GM21447 (cell line): ENCODE results near the gene CLMN.

ENCODE experiments used
- ATAC-seq: cut with Tn5 transposase; IDR thresholded peaks from one replicate; pipeline ENCODE4 v1.9.1; 2021; ENCODE audit not compliant: unreplicated experiment

The CLMN gene

DNA sequence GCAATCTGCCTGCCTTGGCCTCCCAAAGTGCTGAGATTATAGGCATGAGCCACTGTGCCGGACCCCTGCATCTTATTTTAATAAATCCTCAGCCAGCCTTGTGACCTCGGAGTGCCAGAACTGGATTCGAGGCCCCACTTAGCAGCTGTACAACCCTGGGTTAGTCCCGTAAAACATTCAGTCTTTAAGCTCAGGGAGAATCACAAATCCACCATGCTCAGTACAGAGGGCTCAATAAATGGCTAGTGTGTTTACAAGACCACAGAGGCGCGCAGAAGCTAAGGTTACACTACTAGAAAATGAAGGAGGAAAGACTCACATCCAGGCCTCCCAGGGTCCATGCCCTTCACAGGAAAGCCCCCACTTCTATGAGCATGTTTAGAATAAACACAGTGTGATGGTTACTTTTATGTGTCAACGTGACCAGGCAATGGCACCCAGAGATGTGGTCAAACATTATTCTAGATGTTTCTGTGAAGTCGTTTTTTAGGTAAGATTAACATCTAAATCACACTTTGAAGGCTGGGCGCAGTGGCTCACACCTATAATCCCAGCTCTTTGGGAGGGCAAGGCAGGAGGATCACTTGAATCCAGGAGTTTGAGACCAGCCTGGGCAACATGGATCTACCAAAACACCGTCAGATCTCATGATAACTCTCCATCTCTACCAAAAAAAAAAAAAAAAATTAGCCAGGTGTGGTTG lies 55.3 kb downstream of the CLMN start:
- no peak for ATAC-seq

DNA sequence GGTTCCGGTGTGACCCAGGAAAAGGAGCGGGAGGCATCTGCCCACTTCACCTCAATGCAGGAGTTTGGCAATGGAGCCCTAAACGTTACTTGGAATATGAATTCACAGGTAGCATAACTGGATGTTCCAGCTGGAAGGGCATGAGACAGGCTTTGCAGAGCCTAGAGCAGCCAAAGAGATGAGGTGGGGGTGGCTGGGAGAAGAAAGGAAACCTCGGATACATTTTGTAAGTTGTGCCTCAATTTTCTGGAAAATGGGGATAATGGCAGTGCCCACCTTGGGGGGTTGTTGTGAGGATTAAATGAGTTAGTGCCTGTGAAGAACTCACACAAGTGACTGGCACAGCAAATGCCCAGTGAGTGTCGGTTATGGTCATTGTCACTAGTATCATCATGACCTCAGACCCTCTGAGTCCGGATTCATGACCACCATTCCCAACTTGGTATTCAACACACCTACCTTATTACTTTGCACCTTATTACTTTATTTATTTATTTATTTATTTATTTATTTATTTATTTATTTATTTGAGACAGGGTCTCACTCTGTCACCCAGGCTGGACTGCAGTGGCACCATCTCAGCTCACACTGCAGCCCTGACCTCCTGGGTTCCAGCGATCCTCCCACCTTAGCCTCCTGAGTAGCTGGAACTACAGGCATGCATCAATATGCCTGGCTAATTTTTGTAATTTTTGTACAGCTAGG lies 56.0 kb downstream of the CLMN start:
- ATAC-seq, result no peak

- ATAC-seq, result no peak
These were observed 57.2 kb downstream of the CLMN start for GRCh38 chr14:95262511-95262891.

GRCh38 chr14:95261616-95262510 lies 57.8 kb downstream of the CLMN start:
- ATAC-seq, result no peak

DNA sequence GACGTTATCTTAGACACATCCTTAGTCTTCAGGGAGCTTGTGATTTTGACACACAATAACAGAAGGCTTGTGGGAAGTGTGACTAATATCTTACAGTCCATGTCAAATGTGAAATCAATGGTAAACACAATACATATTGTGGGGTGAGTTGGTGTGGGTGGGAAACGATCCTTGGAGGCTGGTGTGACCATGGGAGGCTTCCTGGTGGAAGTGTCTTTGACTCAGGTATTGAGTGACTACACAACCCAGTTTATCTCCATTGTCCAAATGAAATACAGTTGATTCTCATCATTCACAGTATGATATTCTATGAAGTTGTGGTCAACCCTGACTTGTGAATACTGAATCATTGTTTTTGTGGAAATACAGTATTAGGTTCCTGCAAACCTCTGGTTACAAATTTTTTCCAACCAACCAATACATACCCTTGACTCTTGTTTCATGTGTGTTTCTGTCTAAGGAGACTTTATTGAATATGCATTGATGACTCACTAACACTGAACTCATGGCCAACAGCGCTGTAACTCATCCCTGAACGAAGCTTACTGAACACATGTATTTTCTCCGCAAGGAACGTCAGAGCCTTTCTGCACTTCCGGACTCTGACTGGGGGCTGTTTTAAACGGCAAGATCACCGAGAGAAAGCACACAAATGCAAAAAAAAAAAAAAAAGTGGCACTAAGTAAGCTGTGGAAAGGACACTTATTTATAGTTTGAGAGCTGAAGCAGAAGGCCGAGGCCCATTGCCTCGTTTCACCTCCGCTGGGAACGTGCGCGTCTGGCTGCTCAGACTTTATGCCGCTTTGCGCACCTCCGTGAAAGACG lies 59.0 kb downstream of the CLMN start:
- ATAC-seq, result no peak

- no peak for ATAC-seq
These were observed 60.7 kb downstream of the CLMN start for GRCh38 chr14:95258754-95259593.

DNA sequence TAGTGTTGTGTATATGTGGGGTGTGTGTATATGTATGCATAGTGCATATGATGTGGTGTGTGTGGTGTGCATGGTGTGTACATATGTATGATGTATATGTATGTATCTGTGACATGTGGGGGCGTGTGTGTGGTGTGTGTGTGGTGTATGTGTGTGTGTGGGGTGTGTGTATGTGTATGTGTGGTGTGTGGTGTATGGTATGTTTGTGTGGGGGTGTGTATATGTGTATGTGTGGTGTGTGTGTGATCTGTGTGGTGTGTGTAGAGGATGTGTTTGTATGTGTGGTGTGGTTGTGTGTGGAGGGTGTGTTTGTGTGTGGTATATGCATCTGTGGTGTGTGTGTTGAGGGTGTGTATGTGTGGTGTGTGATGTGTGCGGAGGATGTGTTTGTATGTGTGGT lies 61.6 kb downstream of the CLMN start:
- ATAC-seq, result no peak

- ATAC-seq, result no peak
These were observed 62.2 kb downstream of the CLMN start for GRCh38 chr14:95257521-95257920.

DNA sequence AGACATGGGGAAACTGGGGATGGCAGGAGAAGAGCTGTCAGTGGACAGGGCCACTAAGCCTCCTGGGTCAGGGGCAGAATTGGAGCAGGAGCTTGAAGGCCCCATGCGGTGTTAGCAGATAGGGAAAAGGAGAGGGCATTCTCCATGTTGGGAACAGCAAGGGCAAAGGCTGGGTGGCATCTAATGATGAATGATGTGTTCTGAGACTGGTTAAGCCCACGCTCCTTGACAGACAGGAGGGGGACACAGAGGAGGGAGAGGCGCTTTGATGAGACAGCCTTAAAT lies 63.0 kb downstream of the CLMN start:
- ATAC-seq, result no peak

GRCh38 chr14:95256002-95256775 lies 63.5 kb downstream of the CLMN start:
- ATAC-seq, result no peak

DNA sequence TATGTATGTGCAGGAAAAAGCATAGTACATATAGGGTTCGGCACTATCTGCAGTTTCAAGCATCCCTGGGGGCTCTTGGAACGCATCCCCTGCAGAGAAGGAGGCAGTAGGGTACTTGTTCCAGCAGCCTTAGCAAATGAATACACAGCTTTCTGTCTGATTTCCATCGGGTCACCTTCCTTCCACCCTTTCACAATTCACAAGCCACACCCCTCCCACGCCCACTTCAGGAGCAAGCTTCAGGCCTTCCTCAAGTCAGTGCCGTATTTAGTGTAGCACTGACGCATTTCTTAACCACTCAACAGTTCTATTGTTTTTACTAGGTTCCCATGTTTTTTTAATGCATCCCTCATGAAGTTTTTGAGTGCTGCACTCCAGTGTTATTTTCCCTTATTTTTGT lies 64.2 kb downstream of the CLMN start:
- ATAC-seq, result no peak

DNA sequence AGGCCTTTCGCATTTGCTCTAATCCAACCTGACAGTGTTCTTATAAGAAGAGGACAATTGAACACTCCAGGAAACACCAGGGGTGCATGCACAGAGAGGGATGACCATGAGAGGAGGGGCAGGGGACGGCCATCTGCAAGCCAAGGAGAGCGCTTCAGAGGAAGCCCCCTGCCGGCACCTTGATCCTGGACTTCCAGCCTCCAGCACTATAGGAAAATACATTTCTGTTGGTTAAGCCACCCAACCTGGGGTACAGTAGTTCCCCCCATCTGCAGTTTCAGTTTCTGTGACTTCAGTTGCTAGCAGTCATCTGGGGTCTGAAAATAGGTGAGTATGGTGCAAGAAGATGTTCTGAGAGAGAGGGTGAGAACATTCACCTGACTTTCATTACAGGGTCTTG lies 64.7 kb downstream of the CLMN start:
- no peak for ATAC-seq

- no peak for ATAC-seq
These were observed 65.4 kb downstream of the CLMN start for GRCh38 chr14:95254288-95254687.

DNA sequence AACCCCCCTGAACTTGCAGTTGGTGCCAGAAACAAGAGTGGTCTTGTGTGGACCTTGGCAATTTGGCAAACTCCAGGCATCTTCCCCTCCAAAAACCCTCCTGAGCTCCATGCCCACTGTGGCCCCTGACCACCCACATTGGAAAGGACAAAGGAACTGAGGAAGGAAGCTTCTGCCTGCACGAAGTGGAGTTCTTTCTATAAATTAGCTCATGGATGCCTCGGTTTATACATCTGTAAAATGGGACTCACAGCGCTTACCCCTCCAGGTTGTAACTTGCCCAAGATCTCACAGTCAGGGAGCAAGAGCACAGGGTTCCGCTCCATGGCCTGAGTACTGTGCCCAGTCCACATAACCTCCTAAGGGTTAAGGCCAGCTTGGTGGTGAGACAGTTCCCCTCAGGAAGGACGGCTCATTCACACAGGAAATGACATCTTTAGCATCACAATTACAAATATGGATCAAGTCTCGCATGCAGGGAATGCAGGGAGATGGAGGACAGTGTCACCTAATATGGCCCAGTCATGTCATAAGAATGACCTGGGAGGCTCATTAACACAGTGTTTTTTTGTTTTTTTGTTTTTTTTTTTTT lies 66.6 kb downstream of the CLMN start:
- ATAC-seq, result no peak

GRCh38 chr14:95252219-95252618 lies 67.5 kb downstream of the CLMN start:
- no peak for ATAC-seq

- ATAC-seq, result no peak
These were observed 68.8 kb downstream of the CLMN start for GRCh38 chr14:95250936-95251335.

DNA sequence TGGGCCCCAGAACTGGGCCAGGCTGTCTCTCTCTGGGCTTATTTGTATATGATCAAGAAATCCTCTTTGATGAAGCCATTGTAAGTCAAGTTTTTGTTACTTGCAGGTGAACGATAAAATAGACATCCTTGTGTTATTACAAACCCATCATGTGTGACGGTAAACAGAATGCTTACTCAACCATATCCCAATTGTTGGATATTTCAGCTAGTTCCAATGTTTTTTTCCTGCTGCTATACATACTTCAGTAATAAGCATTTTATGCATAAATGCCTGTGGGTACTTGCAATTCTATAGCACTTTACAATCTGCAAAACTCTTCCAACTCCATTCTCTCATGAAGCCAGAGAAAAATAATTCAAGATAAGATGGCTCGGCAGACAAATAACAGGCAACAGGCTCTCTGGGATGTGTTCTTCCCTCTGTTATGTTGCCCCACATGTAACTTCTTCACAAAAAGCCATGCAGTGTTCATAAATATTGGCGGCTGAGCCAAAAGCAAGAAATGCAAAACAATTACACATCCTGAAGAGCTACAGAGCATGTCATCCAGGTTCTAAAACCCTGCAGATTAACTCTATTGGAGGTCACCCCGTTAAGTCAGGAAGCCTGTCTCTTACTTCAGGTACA lies 69.5 kb downstream of the CLMN start:
- ATAC-seq, result no peak

- ATAC-seq, result no peak
These were observed 71.3 kb downstream of the CLMN start for GRCh38 chr14:95248432-95248831.

DNA sequence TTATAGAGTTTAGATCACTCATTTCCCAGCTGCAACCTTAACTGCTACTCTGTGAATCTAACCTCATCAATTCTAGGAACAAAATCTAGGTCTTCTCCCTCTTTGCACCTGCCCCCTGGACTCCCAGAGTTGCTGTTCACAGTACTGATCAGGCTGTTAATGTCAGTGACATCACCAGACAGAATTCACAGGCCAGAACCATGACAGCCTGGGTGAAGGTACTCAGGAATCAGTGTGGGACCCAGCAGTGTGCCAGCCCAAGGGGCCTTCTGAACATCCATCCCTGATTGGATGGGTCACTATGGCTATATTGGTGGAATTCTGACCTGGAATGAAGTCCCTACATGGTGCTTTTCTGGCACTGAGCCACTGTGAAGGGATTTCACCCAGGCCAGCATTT lies 72.8 kb downstream of the CLMN start:
- no peak for ATAC-seq
